ENCODE results near the gene PEX19. TPM values are rescaled to one million over a fixed set of nuclear protein-coding genes. Genes with fewer than 3 reads are reported as not detected.

The PEX19 gene
- polyA plus RNA-seq, 1 donor (not counting 4 experiments of a cell fraction or from before 2014, with no cell fraction given): 48.7 TPM

DNA sequence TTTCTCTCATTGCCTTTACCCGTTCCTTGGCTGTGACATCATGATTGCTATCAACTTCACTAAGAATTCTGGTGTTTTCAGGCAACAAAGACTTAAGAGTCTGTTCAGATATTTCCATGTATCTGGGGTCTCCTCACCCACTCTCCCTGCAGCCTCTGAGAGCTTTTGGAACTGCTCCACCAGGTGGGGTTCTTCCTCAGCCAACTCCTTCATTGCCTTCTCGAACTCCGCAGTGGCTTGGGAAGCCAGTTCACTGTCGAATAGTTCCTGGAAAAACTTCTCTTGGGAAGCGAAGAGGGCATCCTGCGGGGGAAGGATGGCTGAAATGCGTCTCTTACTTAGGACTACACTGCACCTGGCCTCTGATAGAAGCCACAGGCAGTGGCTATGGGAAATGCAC is 2.1 kb downstream of the PEX19 start:
- no peak overlapping the region for H3K9ac ChIP-seq (ENCODE audit: control insufficient read depth, extremely low read depth, insufficient read depth, low read length)
- H3K36me3 ChIP-seq (ENCODE audit: control insufficient read depth in 2 of 2, extremely low read depth in 1 of 2, insufficient read depth in 2 of 2, low read length in 2 of 2): peaks cover 30 to 36% of the 10 kb centered on the region in 2 experiments
- FAIRE-seq (no peak), DNase-seq (ENCODE audit: low read depth, low spot score) (no peak)
- no peak overlapping the region for H3K4me2 ChIP-seq (ENCODE audit: control insufficient read depth, extremely low read depth, insufficient read depth, low read depth, low read length)
- no peaks in the 10 kb centered on the region for H3K4me1 ChIP-seq (ENCODE audit: control insufficient read depth, extremely low read depth, insufficient read depth, low read length)
- H3K27me3 ChIP-seq (ENCODE audit: control insufficient read depth, extremely low read depth, insufficient read depth, low read length): no peaks in the 10 kb centered on the region
- H3K9me1 ChIP-seq (ENCODE audit: control insufficient read depth, extremely low read depth, insufficient read depth, low read length): no peaks in the 10 kb centered on the region
- no peaks in the 10 kb centered on the region for H4K20me1 ChIP-seq (ENCODE audit: control insufficient read depth, extremely low read depth, insufficient read depth, low read length)
- no peak overlapping the region for H3K4me3 ChIP-seq (ENCODE audit: control insufficient read depth in 2 of 3, extremely low read depth in 1 of 3, insufficient read depth in 2 of 3, low read depth in 1 of 3, low read length in 3 of 3)
- dilution Hi-C loops (cut with MboI; ENCODE audit: extremely low pct_ligation_motif_present, low sequenced_read_pairs): no loop called here
- H2AFZ ChIP-seq (ENCODE audit: control insufficient read depth, low read length): no peak overlapping the region
- no peaks in the 10 kb centered on the region for H3K9me3 ChIP-seq (ENCODE audit: control insufficient read depth, low read depth, low read length)
- no peak overlapping the region for H3K27ac ChIP-seq (ENCODE audit: control insufficient read depth, insufficient read depth, low read length)
- no peak for TF ChIP-seq EZH2 (IDR thresholded peaks at IDR 0.05; ENCODE audit: low read length)
- TF ChIP-seq, protein P1, sequence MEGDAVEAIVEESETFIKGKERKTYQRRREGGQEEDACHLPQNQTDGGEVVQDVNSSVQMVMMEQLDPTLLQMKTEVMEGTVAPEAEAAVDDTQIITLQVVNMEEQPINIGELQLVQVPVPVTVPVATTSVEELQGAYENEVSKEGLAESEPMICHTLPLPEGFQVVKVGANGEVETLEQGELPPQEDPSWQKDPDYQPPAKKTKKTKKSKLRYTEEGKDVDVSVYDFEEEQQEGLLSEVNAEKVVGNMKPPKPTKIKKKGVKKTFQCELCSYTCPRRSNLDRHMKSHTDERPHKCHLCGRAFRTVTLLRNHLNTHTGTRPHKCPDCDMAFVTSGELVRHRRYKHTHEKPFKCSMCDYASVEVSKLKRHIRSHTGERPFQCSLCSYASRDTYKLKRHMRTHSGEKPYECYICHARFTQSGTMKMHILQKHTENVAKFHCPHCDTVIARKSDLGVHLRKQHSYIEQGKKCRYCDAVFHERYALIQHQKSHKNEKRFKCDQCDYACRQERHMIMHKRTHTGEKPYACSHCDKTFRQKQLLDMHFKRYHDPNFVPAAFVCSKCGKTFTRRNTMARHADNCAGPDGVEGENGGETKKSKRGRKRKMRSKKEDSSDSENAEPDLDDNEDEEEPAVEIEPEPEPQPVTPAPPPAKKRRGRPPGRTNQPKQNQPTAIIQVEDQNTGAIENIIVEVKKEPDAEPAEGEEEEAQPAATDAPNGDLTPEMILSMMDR (optimal IDR thresholded peaks at IDR 0.05 in 1 of 3, IDR thresholded peaks at IDR 0.05 in 1 of 3, conservative IDR thresholded peaks at IDR 0.05 in 1 of 3; ENCODE audit: extremely low read depth in 1 of 3, insufficient read depth in 2 of 3, low read length in 3 of 3): no peak
- peaks cover 17% of the 10 kb centered on the region for H3K79me2 ChIP-seq (ENCODE audit: control insufficient read depth, insufficient read depth, low read length)

DNA sequence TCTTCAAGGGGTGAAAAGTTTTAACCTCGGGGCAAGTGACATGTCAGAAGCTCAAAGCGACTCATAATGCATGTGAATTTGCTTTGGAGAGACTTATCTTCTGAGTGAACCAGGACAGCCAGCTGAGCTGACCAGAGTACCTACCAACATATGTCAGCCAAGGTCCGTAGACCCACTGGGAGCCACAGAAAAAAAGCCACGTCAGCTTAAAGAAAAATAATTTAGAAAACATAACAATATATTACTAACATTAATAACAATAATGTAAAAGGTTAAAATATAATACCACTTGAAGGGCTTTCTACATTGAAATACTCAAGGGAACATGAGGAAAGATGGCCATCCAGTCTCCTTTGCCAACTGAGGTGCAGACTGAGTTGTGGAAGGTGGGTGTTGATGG is 6.9 kb downstream of the PEX19 start:
- FAIRE-seq (no peak), DNase-seq (ENCODE audit: low read depth, low spot score) (no peak)
- no peaks in the 10 kb centered on the region for H4K20me1 ChIP-seq (ENCODE audit: control insufficient read depth, extremely low read depth, insufficient read depth, low read length)
- no peaks in the 10 kb centered on the region for H3K4me1 ChIP-seq (ENCODE audit: control insufficient read depth, extremely low read depth, insufficient read depth, low read length)
- H3K9me3 ChIP-seq (ENCODE audit: control insufficient read depth, low read depth, low read length): no peaks in the 10 kb centered on the region
- H3K4me3 ChIP-seq (ENCODE audit: control insufficient read depth in 2 of 3, extremely low read depth in 1 of 3, insufficient read depth in 2 of 3, low read depth in 1 of 3, low read length in 3 of 3): no peak overlapping the region
- dilution Hi-C loops (cut with MboI; ENCODE audit: extremely low pct_ligation_motif_present, low sequenced_read_pairs): no loop called here
- no peaks in the 10 kb centered on the region for H3K79me2 ChIP-seq (ENCODE audit: control insufficient read depth, insufficient read depth, low read length)
- H3K27ac ChIP-seq (ENCODE audit: control insufficient read depth, insufficient read depth, low read length): no peak overlapping the region
- H2AFZ ChIP-seq (ENCODE audit: control insufficient read depth, low read length): no peak overlapping the region
- no peaks in the 10 kb centered on the region for H3K9me1 ChIP-seq (ENCODE audit: control insufficient read depth, extremely low read depth, insufficient read depth, low read length)
- no peak overlapping the region for H3K4me2 ChIP-seq (ENCODE audit: control insufficient read depth, extremely low read depth, insufficient read depth, low read depth, low read length)
- TF ChIP-seq, protein P1 (optimal IDR thresholded peaks at IDR 0.05 in 1 of 3, IDR thresholded peaks at IDR 0.05 in 1 of 3, conservative IDR thresholded peaks at IDR 0.05 in 1 of 3; ENCODE audit: extremely low read depth in 1 of 3, insufficient read depth in 2 of 3, low read length in 3 of 3): no peak
- TF ChIP-seq EZH2 (IDR thresholded peaks at IDR 0.05; ENCODE audit: low read length): no peak
- peaks cover 34 to 36% of the 10 kb centered on the region in 2 experiments for H3K36me3 ChIP-seq (ENCODE audit: control insufficient read depth in 2 of 2, extremely low read depth in 1 of 2, insufficient read depth in 2 of 2, low read length in 2 of 2)
- no peak overlapping the region for H3K9ac ChIP-seq (ENCODE audit: control insufficient read depth, extremely low read depth, insufficient read depth, low read length)
- H3K27me3 ChIP-seq (ENCODE audit: control insufficient read depth, extremely low read depth, insufficient read depth, low read length): no peaks in the 10 kb centered on the region

Data from keratinocyte (primary cell).